Activated B cell treated with CpG ODN at 0.5 μM for 24 hours (primary cell): ENCODE data around the gene KATNB1. TPM values are rescaled to one million over a fixed set of nuclear protein-coding genes. Genes with fewer than 3 reads are reported as not detected.

ENCODE experiments used
- ATAC-seq: fragments of 200-7000 bp; cut with Tn5 transposase; one replicate; pipeline ENCODE4 v1.10.0; 2021; ENCODE audit warnings: low read depth, mild to moderate bottlenecking, moderate library complexity
- CTCF ChIA-PET: fragments of 350-600 bp; sonication (Branson Sonifier 250); formaldehyde crosslinking; loops from one replicate; lab custom pipeline; 2021; ENCODE audit warnings: antibody characterized with exemption; lab: Charles Lee
- POLR2A ChIA-PET: fragments of 350-600 bp; sonication (Branson Sonifier 250); formaldehyde crosslinking; loops from one replicate; lab custom pipeline; 2021; ENCODE audit warnings: antibody characterized with exemption; lab: Charles Lee
- DNase-seq: peaks from one replicate; pipeline ENCODE4 v3.0.0; 2022
- H3K27ac Mint-ChIP-seq: one replicate; pipeline ENCODE4 v1.8.0; 2020; ENCODE audit warnings: mixed read lengths
- H3K27me3 Mint-ChIP-seq: one replicate; pipeline ENCODE4 v1.8.0; 2021; ENCODE audit warnings: mixed read lengths
- H3K36me3 Mint-ChIP-seq: one replicate; pipeline ENCODE4 v1.8.0; 2021; ENCODE audit warnings: low read depth, mixed read lengths
- H3K4me1 Mint-ChIP-seq: one replicate; pipeline ENCODE4 v1.8.0; 2021; ENCODE audit warnings: mixed read lengths
- H3K4me3 Mint-ChIP-seq: one replicate; pipeline ENCODE4 v1.8.0; 2020; ENCODE audit warnings: mild to moderate bottlenecking, mixed read lengths
- H3K9me3 Mint-ChIP-seq: one replicate; pipeline ENCODE4 v1.8.0; 2020; ENCODE audit warnings: mixed read lengths
- CTCF ChIP-seq: fragments of 200-600 bp; IDR thresholded peaks from one replicate; pipeline ENCODE4 v1.8.0; 2022; ENCODE audit warnings: antibody characterized with exemption, mild to moderate bottlenecking
- intact Hi-C: fragments of 100-400 bp; cut with micrococcal nuclease; formaldehyde crosslinking; loops from one replicate; pipeline ENCODE4 v1.15.1; 2024
- total RNA-seq: library from RNA; stranded (reverse); gene quantifications from 2 replicates; pipeline ENCODE4 v1.2.3, GENCODE V29; 2022

The KATNB1 gene
- total RNA-seq, 1 donor from 2014 or later: 16.8 TPM

GRCh38 chr16:57700781-57701551 lies 34.6 kb upstream of the KATNB1 start:
- H3K9me3 Mint-ChIP-seq: no peaks in the 10 kb centered on the region
- H3K36me3 Mint-ChIP-seq: no peaks in the 10 kb centered on the region
- no peaks in the 10 kb centered on the region for H3K4me1 Mint-ChIP-seq
- no peak overlapping the region for H3K4me3 Mint-ChIP-seq
- ATAC-seq (no peak), DNase-seq (no peak)
- H3K27ac Mint-ChIP-seq: no peak overlapping the region
- ChIA-PET POLR2A (no interaction called here), CTCF (interaction anchor here (1.0 kb wide), 1 partner anchor 284 kb away, joined by 3 read pairs; no protein-coding TSS in a partner anchor)
- no peaks in the 10 kb centered on the region for H3K27me3 Mint-ChIP-seq
- TF ChIP-seq CTCF: no peak
- intact Hi-C loops: no loop called here

- POLR2A ChIA-PET: no interaction called here
- Mint-ChIP-seq H3K4me3 (no peak overlapping the region), H3K27me3 (no peaks in the 10 kb centered on the region), H3K36me3 (no peaks in the 10 kb centered on the region), H3K4me1 (no peaks in the 10 kb centered on the region), H3K27ac (no peak overlapping the region), H3K9me3 (no peaks in the 10 kb centered on the region)
- intact Hi-C loops: no loop called here
- CTCF ChIA-PET: interaction anchor here (1.0 kb wide), 1 partner anchor 285 kb away, joined by 3 read pairs; no protein-coding TSS in a partner anchor
- no peak for TF ChIP-seq CTCF
- no peak for ATAC-seq
- no peak for DNase-seq
Measured at GRCh38 chr16:57701759-57702371, 33.7 kb upstream of the KATNB1 start.

- Mint-ChIP-seq H3K27me3 (no peaks in the 10 kb centered on the region), H3K27ac (no peak overlapping the region), H3K9me3 (no peaks in the 10 kb centered on the region), H3K36me3 (no peaks in the 10 kb centered on the region), H3K4me1 (no peaks in the 10 kb centered on the region), H3K4me3 (no peak overlapping the region)
- POLR2A ChIA-PET: no interaction called here
- CTCF ChIA-PET: no interaction called here
- no peak for DNase-seq
- no peak for TF ChIP-seq CTCF
- ATAC-seq: no peak
- intact Hi-C loops: no loop called here
Measured at GRCh38 chr16:57703416-57704010, 32.1 kb upstream of the KATNB1 start.

GRCh38 chr16:57704011-57704904 lies 31.3 kb upstream of the KATNB1 start:
- Mint-ChIP-seq H3K9me3 (no peaks in the 10 kb centered on the region), H3K36me3 (no peaks in the 10 kb centered on the region), H3K4me1 (no peaks in the 10 kb centered on the region), H3K27ac (no peak overlapping the region), H3K4me3 (no peak overlapping the region), H3K27me3 (no peaks in the 10 kb centered on the region)
- ChIA-PET CTCF (no interaction called here), POLR2A (no interaction called here)
- intact Hi-C loops: no loop called here
- no peak for DNase-seq
- TF ChIP-seq CTCF: no peak
- ATAC-seq: no peak
